Globus pallidus (tissue), 1 donor: Measurements from ENCODE around the gene TRAPPC10.

Experiments used
- DNase-seq: peaks from one replicate; pipeline ENCODE4 v3.0.0-alpha.2; 2015; ENCODE audit warnings: low spot score

TRAPPC10 gene

DNA sequence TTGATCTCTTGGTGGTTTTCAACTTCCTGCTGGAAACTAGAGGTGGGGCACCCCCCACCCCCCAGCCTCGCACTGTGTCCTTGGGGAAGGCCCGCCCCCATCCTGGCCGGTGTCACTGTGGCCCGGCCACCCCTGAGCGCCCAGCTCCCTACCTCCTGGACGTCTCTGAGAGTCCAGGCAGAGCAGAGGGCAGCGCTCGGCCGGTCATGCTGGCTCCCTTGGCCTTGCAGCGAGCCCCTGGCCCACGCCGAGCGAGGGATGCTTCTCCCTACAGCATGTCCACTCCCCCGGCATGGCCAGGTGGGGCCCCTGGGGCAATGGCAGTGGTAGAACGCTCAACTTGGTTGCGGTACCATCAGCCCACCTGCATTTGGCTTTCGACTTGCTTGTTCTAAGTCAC, 28.7 kb upstream of the TRAPPC10 start:
- DNase-seq = no peak

DNA sequence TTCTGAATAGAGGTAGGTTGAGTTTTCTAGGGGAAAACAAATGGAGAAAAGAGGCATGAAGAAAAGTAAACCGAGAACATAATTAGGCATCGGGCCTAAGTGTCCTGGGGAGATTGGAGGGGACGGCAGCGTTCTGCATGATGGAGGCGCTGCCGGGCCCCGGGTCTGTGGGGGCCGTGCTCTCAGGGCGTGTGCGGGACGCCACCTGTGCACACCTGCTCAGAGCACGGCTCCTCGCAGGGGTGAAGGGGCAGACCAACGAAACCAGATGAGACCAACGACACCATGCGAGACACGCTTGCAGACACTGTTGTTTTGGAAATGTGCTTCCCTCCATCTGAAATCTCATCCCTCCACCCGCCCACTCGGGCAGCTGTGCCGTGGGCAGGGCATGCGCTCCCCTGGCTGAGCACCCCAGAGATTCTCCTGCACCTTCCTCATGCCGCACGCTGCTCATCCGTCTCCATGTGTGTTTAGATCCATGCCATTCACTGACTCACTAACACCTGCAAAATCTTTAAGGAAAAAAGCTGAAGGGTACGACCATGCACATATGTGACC, 28.2 kb upstream of the TRAPPC10 start:
- no peak for DNase-seq

DNA sequence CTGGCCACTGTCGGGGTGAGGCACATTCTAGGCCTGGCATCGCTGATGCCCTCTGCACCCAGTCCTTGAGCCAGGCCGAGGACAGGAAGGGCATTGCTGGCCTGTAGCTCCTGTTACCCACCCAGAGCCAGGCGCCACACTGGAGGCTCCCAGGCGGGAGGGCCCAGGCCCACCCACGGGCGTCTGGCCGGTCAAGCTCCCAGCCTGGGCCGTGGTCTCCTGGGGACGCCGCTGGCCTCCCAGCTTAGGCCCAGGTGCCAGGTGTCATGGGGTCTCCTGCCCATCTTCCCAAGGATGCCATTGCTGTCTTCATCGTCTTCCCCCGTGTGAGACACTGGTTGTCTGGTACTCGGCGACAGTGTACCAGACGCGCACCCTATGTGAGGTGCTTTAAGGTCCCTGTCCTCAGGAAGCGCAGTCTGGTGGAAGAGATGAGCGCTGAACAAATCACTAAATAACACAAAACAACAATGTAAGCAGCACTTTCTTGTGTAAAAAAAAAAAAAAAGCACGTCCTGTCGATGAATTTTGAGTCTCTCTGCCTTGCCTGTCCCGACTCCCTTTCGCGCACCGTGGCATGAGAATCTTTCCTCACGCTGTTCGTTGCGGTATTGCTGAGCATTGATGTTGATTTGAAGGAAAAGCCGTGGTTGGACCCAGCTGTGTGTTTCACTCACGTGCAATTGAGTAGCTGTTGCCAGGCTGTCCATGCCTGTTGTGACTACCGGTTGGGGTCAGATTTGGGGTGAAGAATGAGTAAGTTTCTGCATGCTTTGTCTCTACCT, 27.0 kb upstream of the TRAPPC10 start:
- DNase-seq = no peak

DNA sequence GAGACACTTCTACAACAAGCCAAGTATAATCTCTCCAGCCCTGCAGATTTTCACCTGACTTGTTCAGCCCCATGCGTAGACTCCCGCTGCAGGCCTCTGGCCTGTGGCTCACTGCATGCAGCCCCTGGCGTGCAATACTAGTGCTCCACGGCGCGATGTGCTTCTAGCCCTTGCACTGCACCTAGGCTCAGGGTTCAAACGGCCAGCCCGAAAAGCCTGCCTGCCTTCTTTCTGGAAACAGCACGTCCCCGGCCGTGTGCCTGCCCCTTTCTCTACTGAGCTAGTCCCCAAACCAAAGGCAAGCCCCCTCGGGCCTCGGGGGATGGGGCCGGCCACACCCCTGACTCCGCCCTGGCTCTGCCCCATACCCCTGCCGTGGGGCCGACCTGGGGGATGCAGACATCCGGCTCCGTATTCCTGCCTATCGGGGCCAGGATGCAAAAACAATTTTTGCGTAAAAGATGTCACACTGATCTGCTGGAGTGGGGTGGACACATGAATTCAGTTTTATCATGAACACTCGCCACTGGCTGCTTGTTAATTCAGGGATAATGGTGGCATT, 26.3 kb upstream of the TRAPPC10 start:
- no peak for DNase-seq

DNA sequence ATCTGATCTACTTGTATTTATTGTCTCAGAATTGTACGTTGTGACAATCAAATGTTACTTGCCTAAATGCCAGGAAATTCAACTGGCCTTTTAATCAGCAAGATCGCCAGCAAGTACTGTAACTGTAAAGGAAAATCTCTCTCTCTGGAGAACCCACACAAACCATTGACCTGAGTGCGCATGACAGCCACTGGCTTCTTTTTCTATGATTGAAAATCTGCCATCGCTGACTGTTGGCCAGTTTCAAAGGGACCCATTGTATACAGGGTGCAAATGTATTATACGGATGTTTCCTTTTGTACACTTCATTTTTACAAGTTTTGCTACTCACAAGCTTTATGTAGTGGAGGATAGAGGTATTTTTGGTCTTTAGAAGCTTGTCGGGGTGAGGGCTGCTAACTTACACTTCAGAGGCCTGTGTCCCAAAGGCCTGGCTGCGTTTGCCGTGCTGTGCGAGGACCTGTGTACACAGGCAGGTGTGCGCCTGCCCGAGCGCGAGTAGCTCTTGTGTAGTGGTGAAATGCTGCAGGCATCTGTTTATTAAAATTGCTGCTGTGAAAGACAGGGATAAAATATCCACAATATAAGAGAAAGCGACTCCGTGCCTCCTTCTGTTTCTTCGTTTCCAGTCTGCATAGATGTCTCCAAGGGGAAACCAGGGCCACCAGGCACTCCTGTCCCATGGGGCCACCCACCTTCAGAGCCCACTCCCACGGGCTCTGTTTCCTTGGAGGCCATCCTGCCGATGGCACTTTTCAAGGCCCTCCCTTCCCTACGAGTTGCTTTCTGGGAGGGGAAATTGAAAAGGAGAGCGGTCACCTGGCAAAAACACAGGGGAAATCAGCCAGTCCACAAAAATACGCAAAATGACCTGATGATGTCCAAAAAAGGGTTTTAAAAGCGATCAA, 25.3 kb upstream of the TRAPPC10 start:
- DNase-seq = peak; percentile 89

DNA sequence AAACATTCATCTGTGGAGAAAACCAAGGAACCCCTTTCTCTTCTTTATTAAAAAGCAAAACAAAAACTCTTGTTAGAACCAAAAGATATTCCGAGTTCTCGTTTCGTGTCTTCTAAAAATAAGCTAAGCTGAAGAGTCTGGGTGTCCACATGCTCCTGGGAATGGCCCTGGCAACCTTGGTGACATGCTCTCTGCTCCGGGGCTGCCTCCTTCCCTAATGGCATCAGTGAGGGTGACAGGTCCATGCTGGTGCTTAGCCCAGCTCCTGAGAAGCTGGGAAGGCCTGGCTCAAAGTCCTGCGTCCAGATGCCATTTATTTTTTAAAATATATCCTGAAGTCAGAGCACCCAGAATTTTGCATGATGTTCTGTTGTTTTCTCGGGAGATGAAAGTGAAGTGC, 24.6 kb upstream of the TRAPPC10 start:
- DNase-seq = peak; percentile 44

DNA sequence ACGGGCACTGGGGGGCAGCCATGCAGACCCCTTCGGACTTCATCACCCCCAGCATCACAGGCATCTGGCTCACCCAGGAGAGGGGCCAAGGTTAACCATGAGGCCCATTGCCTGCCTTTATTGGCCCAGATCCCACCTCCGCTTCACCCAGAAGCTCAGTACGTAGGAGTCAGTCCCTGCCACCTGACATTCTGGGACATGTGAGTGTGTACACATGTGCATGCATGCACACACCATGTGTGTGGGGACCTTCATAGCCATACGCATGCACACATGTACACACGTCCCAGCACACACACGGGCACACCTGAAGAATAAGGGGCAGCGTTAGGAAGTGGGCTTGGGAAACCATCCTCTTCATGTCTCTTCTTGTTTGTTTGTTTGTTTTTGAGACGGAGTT, 24.1 kb upstream of the TRAPPC10 start:
- no peak for DNase-seq

DNA sequence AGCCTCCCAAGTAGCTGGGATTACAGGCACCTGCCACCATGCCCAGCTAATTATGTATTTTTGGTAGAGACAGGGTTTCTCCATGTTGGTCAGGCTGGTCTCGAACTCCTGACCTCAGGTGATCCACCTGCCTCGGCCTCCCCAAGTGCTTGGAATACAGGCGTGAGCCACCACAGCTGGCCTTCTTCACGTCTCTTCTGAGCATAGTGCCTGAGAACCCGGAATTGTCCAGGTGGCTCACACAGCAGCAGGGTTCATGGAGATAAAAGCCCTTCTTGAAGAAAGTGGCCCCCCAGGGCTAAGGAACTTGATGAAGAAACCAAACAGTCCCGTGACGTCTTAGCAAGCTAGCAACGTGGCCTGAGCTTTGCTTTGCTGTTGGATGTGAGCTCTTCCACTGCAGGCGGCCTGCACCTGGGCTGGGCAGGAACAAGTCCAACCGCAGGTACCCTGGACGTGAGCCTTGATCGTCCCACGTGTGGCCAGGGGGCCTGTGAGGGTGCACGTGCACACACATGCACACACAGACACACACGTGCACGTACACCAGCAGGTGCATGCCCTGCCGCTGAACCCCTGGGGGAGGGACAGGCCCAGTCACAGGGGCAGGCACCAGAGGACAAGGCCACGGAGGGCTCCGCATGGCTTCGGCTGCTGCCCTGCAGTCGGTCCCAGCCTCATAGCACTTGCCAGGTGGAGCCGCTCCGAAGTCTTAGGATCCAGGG, 23.4 kb upstream of the TRAPPC10 start:
- DNase-seq = no peak

DNA sequence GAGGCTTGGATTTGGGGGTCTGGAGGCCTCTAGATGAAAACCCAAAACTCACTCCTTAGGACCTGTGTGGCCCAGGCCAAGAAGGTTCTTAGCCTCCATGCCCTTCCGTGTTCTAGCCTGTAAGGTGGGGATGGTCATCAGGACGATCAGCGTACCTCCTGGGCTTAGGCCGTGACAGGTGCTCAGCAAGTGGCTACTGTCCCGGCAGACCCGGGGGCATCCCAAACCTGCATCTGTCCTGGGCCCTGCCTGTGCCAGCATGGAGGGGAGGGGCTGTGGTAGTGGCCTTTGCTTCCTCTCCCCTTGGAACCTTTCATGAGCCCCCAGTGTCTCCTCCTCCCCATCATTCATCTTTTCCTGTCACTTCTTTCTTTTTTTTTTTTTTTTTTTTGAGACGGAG, 22.7 kb upstream of the TRAPPC10 start:
- DNase-seq = no peak

DNA sequence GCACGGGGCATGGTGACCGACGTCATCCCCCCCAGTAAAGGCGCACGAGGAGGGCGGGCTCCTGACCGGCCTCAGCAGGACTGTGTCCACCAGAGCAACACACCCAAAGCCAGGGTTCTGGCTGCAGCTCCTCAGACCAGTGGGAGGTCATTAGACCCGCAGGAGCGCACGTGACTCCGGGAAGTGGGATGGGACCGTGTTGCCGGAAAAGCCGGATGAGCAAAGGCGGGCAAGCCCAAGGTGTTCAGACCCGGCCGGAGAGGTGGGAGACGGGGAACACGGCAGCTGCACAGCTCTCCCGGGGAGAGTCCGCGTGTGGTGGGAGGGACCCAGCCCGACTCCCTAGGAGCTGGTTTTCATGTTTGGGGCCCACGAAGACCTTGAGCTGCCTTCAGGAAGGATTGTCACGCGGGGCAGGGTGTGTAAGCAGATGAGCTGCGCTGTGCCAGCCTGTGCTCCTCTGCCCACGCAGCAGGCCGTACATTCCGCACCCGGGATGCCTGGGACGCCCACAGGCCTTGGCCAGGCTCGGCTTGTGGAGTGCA, 20.6 kb upstream of the TRAPPC10 start:
- DNase-seq = no peak

DNA sequence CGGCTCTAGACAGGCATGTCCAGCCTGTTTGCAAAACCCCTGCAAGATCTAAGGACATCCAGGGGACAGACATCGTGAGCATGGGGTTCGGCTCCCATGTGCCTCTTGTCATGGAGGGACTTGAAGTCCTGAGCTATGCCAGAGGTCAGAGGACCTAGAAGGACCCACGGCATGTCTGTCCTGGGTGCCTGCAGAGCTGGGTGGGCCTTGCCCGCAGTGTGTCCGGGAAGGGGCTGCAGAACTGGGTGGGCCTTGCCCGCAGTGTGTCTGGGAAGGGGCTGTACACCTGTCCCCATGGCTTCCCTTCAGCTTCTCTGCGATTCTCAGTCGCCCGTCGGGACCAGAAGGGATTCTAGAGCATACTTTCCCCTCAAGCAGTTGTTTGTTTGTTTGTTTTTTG, 20.0 kb upstream of the TRAPPC10 start:
- no peak for DNase-seq

DNA sequence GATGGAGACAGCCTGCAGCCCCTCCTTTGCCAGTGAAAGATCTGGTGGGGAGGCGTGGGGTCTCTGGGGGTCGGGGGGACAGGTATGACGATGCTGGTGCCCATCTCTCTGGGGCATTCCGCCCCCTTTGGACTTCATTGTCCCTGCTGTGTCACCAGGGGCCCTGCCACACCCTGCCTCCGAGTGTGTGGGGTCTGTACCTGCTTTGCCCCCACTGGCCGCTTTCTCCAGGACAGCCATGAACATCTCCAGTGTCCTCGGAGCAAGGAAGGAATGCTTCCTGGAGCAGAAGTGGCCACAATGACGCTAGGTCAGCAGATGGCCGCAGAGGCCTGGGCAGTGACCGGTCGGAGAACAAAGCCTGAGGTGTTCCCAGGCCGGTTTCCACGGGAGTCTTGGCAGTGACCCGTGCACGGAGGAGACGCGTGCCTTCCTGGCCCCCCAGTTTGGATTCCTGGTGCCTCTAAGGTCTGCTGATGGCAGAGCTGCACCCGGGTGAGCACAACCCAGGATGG, 18.6 kb upstream of the TRAPPC10 start:
- DNase-seq = no peak

DNA sequence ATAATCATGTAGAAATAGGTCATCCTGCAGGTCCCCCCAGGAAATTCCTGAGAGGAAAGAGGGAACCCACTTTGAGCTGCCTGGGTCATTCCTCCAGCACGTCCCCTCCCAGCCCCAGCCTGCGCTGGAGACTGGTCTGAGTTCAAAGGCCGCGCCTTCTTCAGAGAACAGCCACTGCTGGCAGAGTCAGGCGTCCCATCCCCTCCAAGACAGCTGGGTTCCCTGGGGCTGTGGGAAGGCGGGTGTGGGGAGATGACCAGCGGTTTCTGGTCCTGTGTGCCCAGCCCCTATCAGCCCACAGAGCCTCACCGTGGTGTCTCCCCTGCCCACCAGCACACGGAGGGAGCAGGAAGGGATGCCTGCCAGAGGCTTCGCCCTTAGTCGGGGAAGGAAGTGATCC, 18.0 kb upstream of the TRAPPC10 start:
- DNase-seq = no peak

DNA sequence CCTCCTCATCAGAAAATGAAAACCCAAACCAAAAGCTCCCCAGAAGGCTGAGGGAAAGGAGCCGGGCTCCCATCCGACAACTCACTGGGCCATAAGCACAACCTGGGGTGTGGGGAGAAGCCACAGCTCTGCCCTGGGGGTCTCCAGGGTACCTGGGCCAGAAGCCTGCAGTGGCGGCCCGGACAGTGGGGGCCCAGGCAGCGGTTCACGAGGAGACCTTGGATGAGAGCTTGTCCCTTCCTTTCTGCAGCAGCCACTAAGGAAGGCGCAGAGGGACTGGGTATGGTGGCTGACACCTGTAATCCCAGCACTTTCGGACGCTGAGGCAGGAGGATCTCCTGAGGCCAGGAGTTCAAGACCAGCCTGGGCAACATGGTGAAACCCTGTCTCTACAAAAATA, 17.5 kb upstream of the TRAPPC10 start:
- DNase-seq = no peak

DNA sequence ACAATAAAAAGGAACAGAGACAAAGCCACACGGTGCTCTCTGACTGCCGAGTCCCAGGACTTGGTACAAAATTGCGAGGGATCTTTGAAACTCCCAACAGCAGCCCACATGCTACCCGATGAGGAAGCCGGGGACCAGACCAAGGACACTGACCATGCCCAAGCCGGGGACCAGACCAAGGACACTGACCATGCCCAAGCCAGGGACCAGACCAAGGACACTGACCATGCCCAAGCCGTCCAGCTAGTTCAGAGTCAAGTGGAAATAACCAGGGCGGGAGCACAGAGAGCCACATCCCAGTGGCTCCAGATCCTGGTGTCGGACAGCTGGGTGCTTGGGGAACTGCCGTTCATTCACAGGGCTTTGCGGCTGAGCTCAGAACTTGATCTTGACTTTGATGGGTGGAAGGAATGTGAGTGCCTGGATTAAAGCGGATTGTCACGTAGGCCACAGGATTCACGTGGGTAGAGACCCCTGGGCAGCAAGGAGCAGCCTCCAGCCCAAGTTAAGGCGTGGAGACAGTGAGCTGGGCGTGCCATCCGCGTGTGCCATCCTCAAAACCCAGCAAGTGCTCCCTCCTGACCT, 16.5 kb upstream of the TRAPPC10 start:
- no peak for DNase-seq

DNA sequence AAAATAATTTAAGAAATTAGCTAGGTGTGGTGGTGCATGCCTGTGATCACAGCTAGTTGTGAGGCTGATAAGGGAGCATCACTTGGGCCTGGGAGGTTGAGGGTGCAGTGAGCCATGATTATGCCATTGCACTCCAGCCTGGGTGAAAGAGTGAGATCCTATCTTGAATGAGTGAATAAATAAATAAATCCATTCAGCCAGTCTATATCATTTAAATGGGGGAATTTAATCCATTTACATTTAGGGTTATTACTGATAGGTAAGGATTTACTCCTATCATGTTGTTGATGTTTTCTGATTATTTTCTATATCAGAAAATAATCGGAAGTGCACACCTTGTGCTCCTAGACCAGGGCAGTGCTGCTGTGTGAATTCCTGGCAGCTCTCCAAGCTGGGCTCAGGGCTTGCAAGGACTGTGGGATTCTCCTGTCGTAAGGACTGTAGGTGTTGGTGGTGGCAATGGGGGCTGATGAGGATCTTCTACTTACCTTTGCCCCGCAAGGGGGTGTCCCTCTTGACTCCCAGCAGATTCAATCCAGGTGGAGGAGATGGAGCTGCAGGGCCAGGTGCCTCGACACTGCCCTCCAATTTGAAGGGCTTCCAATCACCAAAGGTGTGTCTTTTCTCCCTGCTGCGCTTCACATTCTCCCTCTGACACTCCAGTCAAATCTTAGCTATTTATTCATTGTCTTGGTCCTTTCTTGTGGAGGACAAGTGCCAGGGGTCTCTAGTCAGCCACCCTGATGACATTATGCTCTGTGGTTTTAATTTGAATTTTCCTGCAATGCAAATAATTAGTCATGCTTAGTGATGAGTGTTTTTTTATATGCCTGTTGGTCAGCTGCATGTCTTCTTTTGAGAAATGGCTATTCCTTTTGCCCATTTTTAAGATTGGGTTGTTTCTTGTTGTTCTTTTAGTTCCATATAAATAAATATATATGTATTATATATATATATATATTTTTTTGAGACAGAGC, 14.1 kb upstream of the TRAPPC10 start:
- no peak for DNase-seq

DNA sequence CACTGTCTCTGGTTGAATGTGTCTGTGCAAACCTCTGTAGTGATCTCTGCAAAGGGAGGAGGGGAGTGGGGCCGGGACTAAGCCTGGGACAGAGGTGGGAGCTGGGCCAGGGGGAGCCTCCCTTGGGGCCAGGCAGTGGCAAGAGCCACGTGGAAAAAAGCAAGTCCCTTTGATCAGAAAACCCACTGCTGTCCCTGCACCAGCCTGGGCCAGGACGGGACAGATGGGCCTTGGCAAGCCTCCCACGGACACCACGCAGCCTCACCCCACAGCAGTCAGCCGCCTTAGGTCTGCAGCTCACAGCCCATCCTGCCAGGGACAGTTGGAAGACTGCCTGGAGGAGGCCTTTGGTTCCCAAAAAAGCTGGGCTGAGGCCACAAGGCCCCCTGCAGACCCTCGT, 11.7 kb upstream of the TRAPPC10 start:
- peak; percentile 95 for DNase-seq

DNA sequence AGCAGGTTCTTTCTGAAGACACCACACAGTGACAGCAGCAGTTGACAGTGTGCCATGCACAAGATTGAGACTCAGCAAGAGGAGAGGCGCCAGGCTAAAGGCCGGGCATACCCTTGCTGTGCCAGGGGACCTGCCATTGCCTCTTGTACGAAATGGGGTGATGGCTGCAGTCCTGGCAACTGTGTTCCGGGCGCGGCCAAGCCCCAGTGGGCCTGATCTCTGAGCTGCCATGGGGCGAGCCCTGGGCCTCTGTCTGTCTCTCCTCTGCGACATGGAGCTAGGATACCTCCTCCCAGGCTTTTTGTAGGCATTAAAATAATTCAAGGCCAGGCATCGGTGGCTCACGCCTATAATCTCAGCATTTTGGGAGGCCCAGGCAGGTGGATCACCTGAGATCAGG, 9.6 kb upstream of the TRAPPC10 start:
- DNase-seq = no peak

DNA sequence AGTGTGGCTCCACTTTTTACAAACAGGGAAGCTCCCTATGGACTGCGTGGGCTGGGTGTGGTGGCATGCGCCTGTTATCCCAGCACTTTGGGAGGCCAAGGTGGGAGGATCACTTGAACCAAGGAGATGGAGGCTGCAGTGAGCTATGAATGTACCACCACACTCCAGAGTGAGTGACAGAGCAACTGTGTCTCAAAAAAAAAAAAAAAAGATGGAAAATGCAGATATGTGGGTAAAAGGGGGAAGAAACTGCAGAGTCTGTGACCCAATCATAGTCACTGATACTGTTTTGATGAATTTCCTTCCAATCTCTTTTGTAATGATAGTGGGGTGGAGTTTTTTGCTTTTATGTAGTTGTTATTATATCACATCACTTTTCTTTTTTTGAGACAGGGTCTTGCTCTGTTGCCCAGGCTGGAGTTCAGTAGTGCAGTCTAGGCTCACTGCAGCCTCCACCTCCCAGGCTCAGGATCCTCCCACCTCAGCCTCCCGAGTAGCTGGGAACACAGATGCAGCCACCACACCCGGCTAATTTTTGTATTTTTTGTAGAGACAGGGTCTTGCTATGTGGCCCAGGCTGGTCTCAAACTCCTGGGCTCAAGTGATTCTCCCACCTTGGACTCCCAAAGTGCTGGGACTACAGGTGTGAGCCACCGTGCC, 8.7 kb upstream of the TRAPPC10 start:
- no peak for DNase-seq
